ENCODE measurements around the gene CLASRP.

Gene CLASRP

DNA sequence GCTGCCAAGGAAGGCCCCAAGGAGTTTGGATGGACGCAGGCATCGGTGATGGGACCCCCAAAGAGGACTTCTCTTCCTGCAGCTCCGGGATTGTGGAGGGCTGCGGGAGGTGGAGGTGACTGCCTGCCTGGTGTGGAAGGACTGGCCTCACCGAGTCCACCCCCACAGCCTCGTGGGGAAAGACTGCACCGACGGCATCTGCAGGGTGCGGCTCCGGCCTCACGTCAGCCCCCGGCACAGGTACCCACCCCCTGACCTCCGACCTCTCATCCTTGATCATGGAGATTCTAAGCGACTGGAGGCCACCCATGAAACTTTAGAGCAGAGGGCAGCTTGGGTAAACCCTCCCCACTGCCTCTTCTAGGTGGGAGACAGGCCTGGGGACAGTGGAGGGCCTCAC, 16.9 kb upstream of the CLASRP start:
- DNase-seq, result no peak

DNA sequence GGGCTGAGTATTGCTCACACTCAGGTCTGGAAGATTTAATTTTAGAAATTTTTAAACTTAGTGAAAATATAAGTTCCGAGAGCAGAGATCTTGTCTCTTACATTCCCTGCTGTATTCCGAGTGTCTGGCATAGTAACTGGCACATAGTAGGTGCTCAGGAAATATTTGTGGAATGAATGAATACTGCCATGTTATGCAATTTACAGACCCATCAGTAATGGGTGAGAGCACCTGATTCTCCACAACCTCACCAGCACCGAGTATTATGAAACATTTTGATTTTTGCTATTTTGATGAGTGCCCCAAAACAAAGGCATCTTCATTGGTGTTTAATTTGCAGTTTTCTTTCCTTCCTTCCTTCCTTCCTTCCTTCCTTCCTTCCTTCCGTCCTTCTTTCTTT, 15.8 kb upstream of the CLASRP start:
- no peak for DNase-seq

- DNase-seq, result no peak
These were observed 13.6 kb upstream of the CLASRP start for GRCh38 chr19:45025264-45025663.

GRCh38 chr19:45027371-45027770, 11.5 kb upstream of the CLASRP start:
- DNase-seq, result no peak

DNA sequence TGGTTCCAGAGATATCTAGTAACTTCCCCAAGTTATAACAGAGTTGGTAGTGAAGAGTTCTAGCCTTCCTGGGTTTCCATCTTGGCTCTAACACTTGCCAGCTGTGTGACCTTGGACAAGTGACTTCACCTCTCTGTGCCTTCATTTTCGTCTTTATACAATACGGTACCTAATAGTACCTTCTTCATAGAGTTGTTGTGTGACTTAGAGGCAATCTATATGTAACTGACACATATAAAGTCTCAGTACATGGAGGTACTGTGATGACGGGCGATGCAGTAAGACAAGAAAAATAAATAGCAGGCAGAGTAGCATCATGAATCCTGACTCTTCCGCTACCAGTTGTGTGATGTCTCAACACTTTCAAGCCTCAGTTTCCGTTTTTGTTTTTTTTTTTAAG, 8.0 kb upstream of the CLASRP start:
- DNase-seq, result no peak

GRCh38 chr19:45032421-45032820, 6.4 kb upstream of the CLASRP start:
- DNase-seq, result no peak

DNA sequence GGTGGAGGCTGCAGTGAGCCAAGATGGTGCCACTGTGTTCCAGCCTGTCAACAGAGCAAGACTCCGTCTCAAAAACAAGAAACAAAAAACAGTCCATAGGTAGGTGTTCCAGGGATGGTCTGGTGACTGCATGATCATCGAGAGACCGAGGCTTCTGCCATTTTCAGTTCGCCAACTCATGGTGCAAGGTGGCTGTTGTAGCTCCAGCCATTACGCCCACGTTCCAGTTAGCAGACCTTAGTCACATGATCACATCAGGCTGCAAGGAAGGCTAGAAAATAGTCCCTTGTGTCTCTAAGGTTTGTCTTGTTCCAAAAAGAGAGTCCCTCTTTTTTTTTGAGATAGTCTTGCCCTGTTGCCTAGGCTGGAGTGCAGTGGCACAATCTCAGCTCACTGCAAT, 3.1 kb upstream of the CLASRP start:
- no peak for DNase-seq

DNA sequence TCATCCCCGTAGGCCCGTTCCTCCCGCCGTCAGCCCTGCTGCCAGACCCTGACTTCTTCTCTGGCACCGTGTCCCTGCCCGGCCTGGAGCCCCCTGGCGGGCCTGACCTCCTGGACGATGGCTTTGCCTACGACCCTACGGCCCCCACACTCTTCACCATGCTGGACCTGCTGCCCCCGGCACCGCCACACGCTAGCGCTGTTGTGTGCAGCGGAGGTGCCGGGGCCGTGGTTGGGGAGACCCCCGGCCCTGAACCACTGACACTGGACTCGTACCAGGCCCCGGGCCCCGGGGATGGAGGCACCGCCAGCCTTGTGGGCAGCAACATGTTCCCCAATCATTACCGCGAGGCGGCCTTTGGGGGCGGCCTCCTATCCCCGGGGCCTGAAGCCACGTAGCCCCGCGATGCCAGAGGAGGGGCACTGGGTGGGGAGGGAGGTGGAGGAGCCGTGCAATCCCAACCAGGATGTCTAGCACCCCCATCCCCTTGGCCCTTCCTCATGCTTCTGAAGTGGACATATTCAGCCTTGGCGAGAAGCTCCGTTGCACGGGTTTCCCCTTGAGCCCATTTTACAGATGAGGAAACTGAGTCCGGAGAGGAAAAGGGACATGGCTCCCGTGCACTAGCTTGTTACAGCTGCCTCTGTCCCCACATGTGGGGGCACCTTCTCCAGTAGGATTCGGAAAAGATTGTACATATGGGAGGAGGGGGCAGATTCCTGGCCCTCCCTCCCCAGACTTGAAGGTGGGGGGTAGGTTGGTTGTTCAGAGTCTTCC, 1.3 kb upstream of the CLASRP start:
- no peak for DNase-seq

GRCh38 chr19:45040059-45040771, 1.4 kb downstream of the CLASRP start:
- no peak for DNase-seq

DNA sequence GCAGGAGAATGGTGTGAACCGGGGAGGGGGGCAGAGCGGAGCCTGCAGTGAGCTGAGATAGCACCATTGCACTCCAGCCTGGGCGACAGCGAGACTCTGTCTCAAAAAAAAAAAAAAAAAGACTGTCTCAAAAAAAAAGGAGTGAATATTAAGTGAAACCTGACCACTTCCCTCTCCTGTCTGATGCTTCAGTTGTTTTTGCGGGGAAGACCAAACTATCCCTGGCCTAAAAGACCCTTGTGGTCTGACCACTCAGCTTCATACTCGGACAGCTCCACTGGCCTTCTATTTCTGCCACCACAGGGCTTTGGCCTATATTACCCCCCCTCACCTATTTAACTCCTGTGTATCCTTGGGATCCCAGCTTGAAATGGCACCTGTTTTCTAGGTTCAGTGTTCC, 2.3 kb downstream of the CLASRP start:
- no peak for DNase-seq

- DNase-seq, result no peak
These were observed 7.0 kb downstream of the CLASRP start for GRCh38 chr19:45045671-45046353.

DNA sequence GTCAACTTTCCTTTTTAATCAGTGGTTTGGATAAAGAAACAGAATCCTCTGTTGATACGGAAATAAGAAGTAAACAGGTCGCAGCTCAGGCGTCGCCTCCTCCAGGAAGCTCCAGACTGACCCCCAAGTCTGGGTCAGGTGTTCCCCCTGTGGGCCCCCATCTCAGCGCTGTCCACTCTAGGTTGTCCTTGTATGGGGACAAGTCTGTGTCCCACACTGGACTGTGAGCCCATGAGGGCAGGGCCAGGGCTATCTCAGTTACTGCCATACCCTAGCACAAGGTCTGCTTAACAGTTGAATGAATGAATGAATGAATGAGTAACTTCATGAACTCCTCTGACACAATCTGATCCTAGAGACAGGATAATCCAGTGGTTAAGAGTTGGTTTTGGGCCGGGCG, 7.5 kb downstream of the CLASRP start:
- DNase-seq, result no peak

DNA sequence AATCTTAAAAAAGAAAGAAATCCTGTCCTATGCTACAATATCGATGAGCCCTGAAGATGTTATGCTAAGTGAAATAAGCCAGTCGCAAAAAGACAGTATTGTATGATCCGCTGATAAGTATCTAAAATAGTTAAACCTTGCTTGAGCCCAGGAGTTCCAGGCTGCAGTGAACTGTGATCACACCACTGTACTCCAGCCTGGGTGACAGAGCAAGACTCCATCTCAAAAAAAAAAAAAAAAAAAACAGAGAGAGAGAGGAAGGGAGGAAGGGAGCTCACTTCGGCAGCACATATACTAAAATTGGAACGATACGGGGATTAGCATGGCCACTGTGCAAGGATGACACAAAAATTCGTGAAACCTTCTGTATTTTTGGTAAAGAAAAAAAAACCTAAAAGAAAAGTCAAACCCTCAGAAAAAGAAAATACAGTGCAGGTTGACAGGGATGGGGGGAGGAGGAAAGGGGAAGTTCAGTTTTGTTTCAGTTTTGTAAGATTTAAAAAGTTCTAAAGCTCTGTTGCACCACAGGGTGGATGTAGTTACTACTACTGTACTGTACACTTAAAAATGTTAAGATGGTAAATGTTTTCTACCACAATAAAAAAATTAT, 8.4 kb downstream of the CLASRP start:
- DNase-seq, result no peak

GRCh38 chr19:45049073-45049736, 10.4 kb downstream of the CLASRP start:
- no peak for DNase-seq

DNA sequence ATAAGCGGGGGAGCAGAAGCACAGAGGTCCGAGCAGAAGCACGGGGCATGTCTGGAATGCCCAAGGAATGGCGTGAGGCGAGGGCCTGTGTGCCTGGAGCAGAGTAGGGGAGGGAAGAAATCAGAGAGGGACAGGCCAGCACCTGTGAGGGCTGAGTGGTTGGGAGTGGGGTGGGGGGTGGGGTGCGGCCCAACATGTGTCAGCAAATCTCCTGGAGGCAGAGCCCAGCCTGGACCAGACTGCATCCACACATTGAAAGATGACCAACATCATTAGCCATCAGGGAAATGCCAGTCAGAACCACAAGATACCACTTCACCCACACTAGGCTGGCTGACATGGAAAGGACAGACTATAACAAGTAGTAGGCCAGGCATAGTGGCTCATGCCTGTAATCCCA, 11.2 kb downstream of the CLASRP start:
- DNase-seq, result no peak

DNA sequence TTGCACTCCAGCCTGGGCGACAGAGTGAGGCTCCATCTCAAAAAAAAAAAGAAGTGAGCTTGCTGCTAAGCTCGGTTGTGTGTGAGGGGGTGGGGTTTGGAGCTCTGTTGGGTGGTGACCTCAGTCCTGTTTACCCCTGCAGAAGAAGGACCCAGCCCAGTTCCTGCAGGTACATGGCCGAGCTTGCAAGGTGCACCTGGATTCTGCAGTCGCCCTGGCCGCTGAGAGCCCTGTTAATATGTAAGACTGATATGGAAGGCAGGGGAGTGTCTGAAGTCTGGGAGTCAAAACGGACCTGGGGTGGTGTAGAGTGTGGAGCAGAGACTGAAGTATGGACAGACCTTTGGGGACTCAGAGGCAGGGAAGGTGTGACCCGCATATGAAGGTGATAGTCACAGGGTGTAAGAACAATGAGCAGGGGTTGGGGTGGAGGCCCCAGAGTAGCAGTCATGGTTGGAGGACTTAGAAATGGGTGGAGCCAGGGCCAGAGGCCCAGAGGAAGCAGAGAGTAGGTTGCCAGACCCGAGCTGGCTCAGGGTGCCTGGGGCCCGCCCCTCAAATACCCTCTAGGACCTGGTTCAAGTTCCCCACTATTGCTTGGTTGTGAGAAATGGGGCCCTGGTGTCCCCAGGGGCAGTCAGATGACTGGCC, 13.2 kb downstream of the CLASRP start:
- DNase-seq, result no peak

DNA sequence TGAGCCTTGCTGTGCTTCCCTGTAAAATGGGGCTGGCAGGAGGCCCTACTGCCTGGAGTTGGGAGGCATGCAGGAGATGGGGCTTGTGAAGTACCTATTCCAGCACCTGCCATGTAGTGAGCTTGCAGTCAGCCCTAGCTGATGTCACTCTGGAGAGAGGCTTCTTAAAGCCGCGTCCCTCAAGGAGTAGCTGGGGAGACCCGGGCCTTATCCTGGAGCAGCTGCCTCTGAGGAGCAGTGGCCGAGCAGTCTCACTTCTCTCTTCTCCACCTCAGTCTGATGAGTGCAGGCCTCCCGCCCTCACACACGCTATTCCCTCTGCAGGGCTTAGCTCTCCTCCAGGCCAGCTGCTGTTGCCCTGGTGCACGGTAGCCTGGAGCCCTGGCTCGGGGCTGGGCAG, 18.0 kb downstream of the CLASRP start:
- DNase-seq, result no peak

DNA sequence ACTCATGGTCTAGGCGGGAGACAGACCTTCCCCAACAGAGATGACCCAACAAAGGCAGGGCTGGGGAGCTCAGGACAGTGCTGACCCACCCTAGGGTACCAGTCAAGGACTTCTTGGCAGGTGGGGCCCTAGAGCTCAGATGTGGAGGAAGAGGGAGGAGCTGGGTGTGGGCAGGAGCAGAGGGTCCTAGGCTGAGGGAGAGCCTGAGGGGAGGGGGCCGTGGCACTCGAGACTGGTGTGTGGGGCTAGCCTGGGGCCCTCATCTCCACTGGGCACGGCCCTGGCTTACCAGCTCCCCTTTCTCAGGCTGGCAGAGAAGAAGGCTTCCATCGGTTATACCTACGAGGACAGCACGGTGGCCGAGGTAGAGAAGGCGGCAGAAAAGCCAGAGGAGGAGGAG, 18.6 kb downstream of the CLASRP start:
- DNase-seq, result no peak

DNA sequence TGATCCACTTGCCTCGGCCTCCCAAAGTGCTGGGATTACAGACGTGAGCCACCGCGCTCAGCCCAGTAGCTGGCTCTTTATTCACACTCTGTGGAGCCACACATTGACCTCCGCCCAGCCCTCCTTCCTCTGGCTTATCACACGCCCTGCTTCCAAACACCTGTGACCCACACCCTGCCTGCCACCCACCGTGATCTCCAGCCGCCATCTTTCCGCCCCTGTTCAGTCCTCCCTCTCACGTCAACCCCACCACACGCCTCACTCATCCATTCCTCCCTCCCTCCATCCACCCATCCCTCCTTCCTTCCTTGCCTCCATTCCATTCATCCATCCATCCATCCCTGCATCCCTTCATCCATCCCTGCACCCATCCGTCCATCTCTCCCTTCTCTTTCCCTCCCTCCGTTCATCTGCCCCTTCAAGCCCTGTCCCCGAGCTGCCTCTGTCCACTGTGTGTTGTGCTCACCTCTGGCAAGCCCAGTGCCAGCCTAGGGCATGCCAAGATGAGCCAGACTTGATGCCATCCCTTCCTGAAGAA, 19.8 kb downstream of the CLASRP start:
- DNase-seq, result no peak

- peak; percentile 55 for DNase-seq
These were observed 20.6 kb downstream of the CLASRP start for GRCh38 chr19:45059258-45059965.

- DNase-seq, result no peak
These were observed 23.1 kb downstream of the CLASRP start for GRCh38 chr19:45061965-45062364.
